HG02870 (cell line): ENCODE data around the gene FGF1.
"Not testable (repeated sequence)": the region's sequence is repeated elsewhere in the genome, so short reads cannot be mapped to it uniquely, and the experiment has no call there.

Experiments
- ATAC-seq: cut with Tn5 transposase; IDR thresholded peaks from one replicate; pipeline ENCODE4 v1.9.1; 2021; ENCODE audit warnings: mild to moderate bottlenecking, moderate library complexity; ENCODE audit not compliant: unreplicated experiment

Gene FGF1

GRCh38 chr5:142671801-142672200 lies 14.1 kb downstream of the FGF1 start:
- ATAC-seq, result no peak

DNA sequence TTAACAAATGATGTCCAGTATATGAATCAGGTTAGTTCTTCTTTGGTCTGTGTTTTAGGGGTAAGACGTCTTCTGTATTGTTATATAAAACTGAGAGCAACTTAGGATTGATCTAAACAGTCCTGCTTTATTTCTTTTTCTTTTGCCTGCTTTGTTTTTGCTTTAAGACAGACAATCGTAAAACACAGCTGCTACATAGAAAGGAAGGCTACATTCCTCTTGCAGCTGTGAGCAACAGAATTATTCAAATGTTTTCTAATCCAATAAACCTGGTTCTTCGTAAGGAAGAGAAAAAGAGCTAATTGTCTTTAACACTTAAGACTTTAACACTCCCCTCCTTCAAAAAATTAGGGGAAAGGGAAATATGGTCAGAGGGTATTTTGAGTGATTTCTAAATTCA lies 14.6 kb downstream of the FGF1 start:
- ATAC-seq, result no peak

DNA sequence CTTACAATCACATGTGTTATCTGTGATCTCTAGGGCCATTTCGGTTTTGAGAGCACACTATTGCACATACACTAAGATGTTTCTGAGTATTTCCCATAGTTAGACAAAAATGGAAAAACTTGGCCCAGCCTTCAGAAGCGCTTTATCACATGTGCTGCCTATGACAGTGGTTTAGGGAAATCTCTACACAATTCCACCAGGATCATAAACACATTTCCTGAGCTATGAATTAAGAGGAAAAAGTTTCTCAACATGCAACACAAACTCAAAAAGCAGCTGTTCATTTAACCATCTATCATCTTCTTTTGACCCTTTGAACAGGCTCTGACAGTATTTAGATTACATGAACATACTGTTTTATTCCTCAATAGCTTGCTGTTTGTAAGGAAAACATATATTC lies 15.1 kb downstream of the FGF1 start:
- ATAC-seq, result no peak

DNA sequence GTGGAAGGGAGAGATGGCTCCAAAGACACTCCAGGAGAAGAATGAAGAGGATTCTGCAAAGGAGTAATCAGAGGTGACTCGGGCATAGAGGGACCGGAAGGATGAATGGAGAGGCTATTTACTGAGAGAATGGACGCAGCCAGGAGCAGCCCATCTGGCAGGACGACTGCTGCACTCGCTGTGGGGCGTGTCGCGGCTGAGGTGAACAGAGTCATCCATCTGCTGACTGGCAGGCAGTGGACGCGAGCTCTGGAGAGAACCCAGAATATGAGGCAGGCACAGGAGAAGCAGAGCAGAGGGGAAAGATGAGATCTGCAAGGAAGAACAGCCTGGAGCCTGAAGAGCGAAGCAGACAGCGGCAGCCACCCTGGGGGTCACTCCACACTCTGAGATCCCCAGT lies 16.4 kb downstream of the FGF1 start:
- no peak for ATAC-seq

DNA sequence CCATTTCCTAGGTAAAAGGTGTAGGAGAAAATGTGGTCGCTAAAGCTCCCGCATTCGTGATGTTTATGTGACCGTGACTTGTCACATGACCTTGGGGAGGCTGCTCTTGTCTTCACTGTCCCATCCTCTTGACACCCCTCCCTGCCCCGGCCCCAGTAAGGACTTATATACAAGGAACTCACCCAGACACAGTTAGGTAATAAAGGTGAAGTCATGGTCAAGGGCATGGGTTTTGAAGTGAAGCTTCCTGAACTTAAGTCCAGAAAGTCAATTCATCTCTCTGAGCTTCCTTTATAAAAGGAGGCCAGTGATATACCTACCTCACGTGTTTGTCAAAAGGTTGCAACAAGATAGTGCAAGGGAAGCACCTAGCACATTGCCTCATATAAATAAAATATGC lies 17.6 kb downstream of the FGF1 start:
- no peak for ATAC-seq

DNA sequence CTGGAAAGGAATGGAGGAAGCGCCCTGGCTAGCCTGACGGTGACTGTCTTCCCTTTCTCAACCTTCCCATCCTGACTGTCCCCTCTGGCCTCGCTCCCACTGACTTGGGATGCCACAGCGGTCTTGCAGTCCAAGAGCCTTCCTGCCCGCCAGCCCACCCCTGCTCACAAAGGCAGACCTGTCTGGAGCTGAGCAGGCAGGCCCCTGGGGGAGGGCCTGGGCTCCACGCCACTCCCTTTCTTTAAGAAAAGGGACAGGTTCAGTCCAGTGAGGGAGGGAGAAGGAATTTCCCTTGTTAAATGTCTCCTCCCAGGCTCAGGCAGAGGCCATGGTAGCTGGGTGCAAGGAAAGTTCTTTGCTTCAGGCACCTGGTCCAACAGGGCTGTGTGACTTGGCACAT lies 18.1 kb downstream of the FGF1 start:
- no peak for ATAC-seq

DNA sequence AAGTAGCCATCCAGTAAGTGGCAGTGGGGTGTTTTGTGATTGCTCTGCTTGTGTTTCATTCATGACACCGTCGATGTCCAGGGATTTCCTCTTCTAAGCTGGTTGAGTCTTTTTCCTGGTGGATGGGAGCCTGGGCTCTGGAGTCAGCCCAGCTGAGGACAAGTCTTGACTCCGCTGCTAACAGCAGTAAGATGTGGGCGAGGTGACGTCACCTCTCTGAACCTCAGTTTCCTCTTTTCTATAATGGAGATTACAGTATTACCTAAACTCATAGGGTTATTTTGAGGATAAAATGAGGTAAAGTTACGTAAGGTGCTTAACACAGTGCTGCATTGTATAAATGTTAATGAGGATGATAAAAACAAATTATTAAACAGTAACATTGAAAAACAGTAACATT lies 21.3 kb downstream of the FGF1 start:
- no peak for ATAC-seq

DNA sequence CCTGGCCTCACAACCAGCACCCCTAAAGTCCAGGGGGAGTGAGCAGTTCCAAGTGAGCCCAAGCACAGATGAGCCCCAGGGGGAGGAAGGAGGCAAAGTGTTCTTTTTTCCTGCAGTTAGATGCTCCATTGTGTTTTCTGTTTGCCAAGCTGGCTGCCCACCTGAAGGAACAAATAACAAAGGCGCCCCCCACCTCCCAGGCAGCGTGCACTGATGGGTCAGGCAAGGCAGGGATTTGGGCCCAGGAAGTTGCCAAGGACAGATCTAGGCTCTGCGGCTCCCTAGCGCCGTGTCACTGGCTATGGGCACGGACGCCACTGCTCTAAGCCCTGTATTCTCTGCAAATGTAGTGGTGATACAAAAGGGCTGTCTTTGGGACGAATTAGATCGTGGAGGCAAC lies 21.8 kb downstream of the FGF1 start:
- no peak for ATAC-seq

- ATAC-seq, result no peak
Observed at GRCh38 chr5:142663246-142663645, 22.6 kb downstream of the FGF1 start.

DNA sequence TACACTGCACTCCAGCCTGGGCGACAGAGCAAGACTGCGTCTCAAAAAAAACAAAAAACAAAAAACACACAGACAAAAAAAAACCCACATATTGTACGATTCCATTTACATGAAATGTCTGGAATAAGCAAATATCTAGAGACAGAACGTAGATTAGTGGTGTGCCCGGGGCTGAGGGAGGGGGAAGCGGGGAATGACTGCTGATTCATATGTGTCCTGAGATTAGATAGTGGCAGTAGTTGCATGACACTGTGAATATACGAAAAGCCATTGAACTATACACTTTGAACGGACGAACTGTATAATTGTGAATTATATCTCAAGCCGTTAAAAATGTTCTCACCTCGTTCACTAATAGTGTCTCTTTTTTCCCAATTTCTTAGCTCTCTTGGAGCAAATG lies 23.9 kb downstream of the FGF1 start:
- ATAC-seq, result no peak

DNA sequence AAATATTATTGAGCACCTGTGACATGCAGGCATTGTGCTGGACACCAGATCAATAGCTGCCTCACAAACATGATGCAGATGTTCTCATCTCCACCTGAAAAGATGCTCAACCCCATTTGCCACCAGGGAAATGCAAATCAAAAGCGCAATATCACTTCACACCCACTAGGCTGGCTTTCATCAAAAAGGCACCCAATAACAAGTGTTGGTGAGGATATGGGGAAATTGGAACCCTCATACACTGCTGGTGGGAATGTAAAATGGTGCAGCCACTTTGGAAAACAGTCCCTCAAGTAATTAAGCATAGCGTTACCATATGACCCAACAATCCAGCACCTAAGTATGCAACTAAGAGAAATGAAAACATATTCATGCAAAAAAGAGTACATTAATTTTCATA lies 24.7 kb downstream of the FGF1 start:
- ATAC-seq, result no peak

- ATAC-seq, result no peak
Observed at GRCh38 chr5:142660731-142661130, 25.2 kb downstream of the FGF1 start.

DNA sequence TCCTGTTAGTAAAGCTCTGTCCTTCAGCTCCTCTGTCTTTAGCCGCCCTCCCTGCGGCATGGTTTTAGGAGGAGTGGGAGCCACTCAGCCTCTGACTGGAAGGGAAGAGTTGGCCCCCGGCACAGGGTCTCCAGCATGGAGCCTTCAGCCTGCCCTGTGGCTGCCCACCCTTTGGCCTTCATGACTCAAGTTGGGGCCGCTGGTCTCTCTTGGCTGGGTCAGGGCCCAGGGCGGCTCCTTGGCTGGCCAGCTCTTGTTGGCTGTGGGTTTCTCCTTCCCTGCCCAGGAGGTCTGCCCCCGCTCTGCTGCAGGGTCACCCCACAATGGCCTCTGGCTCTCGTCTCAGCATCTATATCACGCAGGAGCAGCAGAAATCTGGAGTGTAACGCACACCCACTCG lies 25.7 kb downstream of the FGF1 start:
- ATAC-seq, result no peak

GRCh38 chr5:142659405-142659804 lies 26.5 kb downstream of the FGF1 start:
- no peak for ATAC-seq

DNA sequence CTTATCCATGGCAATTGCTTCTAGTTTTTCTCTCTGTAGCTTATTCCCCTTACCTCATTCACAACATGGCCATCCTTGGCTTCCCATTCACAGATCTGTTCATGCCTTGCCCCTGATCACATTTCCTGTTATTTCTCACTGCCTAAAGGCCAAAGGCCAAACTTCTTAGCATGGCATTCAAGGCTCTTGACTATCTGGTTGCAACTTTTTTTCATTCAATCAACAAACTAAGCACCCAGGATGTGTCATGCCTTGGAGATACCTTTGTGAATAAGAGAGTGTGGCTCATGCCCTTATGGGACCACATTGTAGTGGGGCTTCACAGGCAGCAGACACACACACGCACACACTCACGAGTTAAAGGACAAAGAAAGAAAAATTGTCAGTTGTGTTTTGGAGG lies 27.6 kb downstream of the FGF1 start:
- ATAC-seq, result no peak

- ATAC-seq, result no peak
Observed at GRCh38 chr5:142657446-142657845, 28.4 kb downstream of the FGF1 start.

GRCh38 chr5:142655339-142656267 lies 30.3 kb downstream of the FGF1 start:
- peak; percentile 83 for ATAC-seq

DNA sequence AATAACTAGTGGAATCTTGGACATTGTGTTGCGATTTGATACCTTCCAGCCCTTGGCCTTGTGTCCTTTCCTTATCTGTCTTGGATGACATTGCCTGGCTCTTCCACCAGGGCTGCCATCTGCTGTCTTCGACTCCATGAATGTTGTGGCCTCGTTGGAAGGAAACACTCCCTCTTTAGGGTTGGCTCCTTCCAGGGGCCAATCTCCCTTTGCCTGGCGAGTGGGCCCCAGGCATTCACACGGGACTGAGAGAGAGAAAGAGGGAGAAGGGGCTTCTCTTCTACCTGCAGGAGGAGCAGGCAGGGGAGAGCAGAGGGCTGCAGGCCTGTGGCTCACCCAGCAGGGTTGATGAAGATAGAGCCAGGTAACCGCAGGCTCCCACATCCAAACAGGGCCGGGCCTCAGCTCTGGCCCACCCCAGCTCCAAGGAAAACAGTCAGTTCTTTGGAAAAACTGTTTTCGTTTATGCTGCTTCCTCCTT lies 31.3 kb downstream of the FGF1 start:
- ATAC-seq, result no peak

- ATAC-seq, result no peak
Observed at GRCh38 chr5:142653321-142653720, 32.6 kb downstream of the FGF1 start.

DNA sequence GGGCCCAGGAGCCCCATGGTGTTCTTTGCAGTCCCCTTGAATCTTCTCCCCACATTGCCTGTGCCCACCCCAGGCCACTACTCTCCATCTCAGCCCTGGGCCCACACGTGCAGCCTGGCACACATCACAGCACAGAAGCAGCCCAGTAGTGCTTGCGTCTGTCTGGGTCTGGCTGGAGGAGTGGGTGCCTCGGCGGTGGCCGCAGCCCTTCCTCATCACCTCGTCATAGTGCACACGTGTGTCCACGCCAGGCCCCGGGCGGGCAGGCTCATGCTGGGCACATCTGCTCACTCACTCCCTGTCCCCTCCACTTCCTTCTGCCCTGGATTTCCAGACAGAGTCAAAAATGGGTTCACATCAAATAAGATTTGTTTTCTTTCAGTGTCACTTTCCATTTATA lies 33.3 kb downstream of the FGF1 start:
- no peak for ATAC-seq

DNA sequence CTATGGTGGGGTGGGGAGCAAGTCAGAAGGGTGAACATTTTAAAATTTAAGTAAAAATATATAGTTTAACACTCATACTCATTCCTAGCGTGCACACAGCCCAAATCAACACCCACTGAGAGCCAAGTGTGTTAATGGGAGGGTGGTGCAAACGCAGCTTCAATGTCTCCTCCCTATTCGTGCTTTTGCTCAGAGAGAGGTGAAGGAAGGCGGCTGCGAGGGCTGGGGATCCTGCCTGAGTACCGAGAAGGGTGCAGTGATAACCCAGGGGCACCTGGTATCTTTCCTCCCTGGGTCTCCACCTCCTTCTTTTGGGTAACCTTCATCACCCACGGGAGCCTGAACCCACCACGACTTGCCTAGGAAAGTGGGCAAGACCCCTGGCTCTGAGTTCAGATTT lies 35.0 kb downstream of the FGF1 start:
- ATAC-seq, result no peak

GRCh38 chr5:142650060-142650459 lies 35.8 kb downstream of the FGF1 start:
- ATAC-seq, result no peak

GRCh38 chr5:142648108-142648507 lies 37.8 kb downstream of the FGF1 start:
- ATAC-seq, result not testable (repeated sequence)
